ENCODE results near the gene AGPS.
A peak's percentile ranks its signal among the peaks of the same experiment; 100 is the strongest.

Gene AGPS

GRCh38 chr2:177531706-177532105, 139.1 kb downstream of the AGPS start:
- DNase-seq, result no peak

- DNase-seq, result no peak
These were observed 140.0 kb downstream of the AGPS start for GRCh38 chr2:177532567-177532966.

GRCh38 chr2:177533253-177533652, 140.7 kb downstream of the AGPS start:
- DNase-seq, result no peak

- DNase-seq, result no peak
These were observed 142.4 kb downstream of the AGPS start for GRCh38 chr2:177535000-177535399.

GRCh38 chr2:177535958-177536504, 143.5 kb downstream of the AGPS start:
- DNase-seq, result no peak

GRCh38 chr2:177537213-177537612, 144.6 kb downstream of the AGPS start:
- no peak for DNase-seq

GRCh38 chr2:177537636-177538035, 145.1 kb downstream of the AGPS start:
- no peak for DNase-seq

GRCh38 chr2:177538323-177538722, 145.8 kb downstream of the AGPS start:
- no peak for DNase-seq

GRCh38 chr2:177540283-177540682, 147.7 kb downstream of the AGPS start:
- no peak for DNase-seq

- DNase-seq, result no peak
These were observed 148.9 kb downstream of the AGPS start for GRCh38 chr2:177541258-177541991.

GRCh38 chr2:177542396-177542795, 149.8 kb downstream of the AGPS start:
- DNase-seq, result no peak

GRCh38 chr2:177543007-177543760, 150.6 kb downstream of the AGPS start:
- DNase-seq, result peak; percentile 94

- DNase-seq, result no peak
These were observed 152.6 kb downstream of the AGPS start for GRCh38 chr2:177545143-177545542.

- peak; percentile 32 for DNase-seq
These were observed 153.5 kb downstream of the AGPS start for GRCh38 chr2:177545981-177546585.

- DNase-seq, result no peak
These were observed 154.5 kb downstream of the AGPS start for GRCh38 chr2:177547122-177547521.

GRCh38 chr2:177547772-177548171, 155.2 kb downstream of the AGPS start:
- no peak for DNase-seq

- DNase-seq, result no peak
These were observed 156.1 kb downstream of the AGPS start for GRCh38 chr2:177548636-177549035.

GRCh38 chr2:177549171-177549570, 156.6 kb downstream of the AGPS start:
- no peak for DNase-seq

- DNase-seq, result peak; percentile 36
These were observed 158.0 kb downstream of the AGPS start for GRCh38 chr2:177550264-177551200.

GRCh38 chr2:177551360-177551759, 158.8 kb downstream of the AGPS start:
- peak; percentile 49 for DNase-seq

- DNase-seq, result no peak
These were observed 159.4 kb downstream of the AGPS start for GRCh38 chr2:177551989-177552421.

Data from fibroblast of skin of scalp (primary cell).